Hematopoietic multipotent progenitor cell treated with erythropoietin and hydrocortisone succinate and interleukin-3 and kit ligand, for 8 days (in vitro differentiated cells): ENCODE data around the gene SHC2.
"Not testable (repeated sequence)": the region's sequence is repeated elsewhere in the genome, so short reads cannot be mapped to it uniquely, and the experiment has no call there.

Experiments
- DNase-seq: peaks from one replicate; pipeline ENCODE4 v3.0.0-alpha.2; 2015

The SHC2 gene

DNA sequence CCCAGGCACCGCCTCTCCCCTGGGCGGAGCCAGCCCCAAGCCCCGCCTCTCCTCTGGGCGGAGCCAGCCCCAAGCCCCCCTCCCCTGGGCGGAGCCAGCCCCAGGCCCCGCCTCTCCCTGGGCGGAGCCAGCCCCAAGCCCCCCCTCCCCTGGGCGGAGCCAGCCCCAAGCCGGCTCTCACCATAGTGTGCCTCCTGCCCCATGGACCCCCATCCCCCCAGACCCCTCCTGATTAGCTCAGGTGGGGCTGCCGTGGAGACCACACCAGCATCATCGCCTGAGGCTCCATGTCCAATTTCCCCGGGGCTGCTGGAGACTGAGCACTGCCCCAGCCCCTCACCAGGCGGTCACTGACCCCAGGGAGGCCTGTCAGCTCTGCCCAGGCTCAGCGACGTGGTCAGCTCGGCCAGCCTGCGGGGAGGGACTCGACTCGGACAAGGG is 31.3 kb upstream of the SHC2 start:
- no peak for DNase-seq

DNA sequence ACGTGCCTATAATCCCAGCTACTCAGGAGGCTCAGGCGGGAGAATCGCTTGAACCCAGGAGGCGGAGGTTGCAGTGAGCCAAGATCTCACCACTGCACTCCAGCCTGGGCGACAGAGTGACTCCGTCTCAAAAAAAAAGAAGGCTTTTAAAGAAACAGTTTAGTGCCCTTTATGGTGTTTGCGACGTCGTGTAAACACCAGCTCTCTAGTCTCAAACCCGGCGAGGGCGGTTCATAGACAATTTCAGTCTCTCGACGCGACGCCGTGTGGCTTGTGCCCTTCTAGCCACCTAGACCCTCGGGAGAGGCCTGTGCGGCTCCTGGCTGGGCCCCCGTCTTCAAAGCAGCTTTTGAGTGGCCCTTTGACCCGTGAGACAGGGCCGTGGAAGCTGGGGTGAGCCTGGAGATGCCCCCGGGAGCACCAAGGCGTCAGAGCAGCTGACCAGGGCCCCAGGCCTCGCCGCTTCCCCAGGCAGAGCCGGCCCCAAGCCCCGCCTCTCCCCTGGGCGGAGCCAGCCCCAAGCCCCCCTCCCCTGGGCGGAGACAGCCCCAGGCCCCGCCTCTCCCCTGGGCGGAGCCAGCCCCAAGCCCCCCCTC is 30.4 kb upstream of the SHC2 start:
- DNase-seq: no peak

DNA sequence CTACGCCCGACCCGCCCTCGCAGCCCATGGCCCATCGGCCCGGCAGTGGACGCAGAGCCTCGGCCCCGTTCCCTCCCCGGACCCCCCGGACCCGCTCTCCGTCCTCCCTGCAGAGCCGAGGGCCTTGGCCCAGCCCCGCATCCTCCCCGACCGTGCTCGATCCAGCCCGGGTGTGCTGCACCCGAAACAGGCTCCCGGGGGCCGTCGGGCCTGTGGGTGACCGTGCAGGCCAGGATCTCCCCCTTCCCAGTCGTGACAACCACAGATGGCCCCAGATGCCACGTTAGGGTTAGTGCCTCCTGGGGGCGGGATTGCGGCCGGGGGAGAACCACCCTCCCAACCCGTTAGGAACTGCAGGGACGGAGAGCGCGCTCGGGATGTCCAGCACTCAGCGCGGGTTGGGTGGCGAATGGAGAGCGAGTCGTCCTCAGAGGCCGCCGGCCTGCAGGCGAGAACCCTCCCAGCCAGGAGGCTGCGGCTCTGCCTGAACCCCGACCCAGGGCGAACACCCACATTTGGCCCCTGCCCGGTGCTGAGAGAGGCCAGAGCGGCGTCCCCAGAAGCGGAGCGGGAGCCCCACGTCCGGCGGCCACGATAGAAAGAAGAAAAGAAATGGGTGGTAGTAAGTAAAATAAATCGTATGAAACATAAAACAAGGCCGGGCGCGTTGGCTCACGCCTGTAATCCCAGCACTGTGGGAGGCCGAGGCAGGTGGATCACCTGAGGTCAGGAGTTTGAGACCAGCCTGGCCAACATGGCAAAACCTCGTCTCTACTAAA is 28.8 kb upstream of the SHC2 start:
- peak; percentile 41 for DNase-seq

DNA sequence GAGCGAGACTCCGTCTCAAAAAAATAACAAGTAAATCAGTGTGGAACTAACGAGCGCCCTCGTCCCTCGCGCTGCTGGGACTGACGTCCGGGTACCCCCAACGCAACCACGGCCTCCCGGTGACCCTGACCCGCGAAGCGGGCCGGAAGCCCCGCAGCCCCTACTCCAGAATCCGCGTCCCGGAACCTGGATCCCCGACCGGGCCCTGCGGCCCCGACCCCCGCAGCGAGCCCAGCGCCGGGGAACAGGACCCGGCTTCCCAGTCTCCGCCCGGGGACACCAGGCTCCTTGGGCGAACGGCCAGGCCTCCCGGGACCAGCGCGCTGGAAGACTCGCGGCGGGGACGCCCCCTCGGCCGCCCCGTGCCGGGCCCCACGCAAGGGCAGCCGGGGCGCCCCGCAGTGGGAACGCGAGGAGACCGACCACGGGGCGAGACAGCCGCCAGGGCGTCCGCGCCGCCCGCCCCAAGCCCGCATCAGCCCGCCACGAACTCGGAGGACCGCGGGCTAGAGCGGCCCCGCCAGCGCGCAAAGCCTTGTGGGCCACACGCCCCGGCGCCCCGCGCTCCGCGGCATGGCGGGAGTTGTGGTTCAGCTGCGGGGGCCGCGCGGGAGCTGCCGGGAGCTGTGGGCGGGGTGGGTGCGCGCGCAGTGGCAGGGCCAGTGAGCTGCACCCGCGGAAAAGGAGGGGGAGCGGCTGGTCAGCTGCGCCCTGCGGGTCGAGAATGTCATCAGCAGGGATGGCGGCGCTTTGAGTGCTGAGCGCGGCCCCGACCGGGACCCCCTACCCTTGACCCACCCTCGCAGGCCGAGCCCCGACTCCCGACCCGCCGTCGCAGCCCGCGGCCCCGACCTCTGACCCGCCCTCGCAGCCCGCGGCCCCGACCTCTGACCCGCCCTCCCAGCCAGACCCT is 27.9 kb upstream of the SHC2 start:
- DNase-seq: peak; percentile 91

DNA sequence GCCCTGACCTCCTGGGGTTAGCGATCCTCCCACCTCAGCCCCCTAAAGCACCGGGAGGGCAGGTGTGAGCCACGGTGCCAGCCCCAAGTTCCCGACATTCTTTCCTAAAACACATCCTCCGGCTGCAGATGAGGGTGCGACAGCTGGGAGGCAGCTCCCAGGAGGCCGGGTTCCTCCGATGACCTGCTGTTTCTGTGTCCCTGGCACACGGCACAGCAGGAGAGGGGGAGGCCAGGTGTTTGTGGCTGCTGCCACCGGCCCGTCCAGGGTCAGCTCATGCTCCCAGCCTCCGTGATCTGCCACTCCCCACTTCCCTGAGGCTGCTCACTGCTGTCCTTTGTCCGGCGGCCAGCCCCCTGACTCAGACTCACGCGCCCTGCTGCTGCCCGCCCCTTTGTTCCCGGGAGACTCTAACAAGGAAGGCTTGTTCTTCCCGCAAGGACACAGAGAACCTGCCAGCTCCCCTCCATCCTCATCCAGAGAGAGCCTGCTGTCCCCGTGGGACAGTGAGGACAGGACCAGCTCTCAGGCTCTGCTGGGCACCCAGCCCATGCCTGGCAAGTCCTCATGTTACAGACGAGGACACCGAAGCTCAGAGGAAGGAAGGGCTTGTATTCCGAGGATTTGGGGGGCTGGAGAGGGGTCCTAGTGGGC is 24.9 kb upstream of the SHC2 start:
- DNase-seq: no peak

DNA sequence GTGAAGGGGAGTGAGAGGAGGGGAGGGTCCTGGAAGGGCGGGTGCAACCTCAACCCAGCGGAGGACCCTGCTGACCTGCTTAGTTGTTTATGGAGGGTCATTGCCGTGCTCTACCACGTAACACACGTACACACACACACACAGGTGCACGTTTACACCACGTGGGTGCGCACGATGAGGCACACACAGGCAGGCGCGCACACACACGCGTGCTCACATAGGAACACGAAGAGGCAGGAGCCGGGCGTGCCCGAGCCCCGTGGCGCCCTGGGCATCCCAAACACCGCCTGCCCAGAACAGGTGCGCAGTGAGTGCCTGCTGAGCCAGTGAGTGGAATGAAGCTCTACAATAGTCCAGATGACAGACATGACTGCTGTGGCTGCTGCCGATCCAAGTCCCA is 24.2 kb upstream of the SHC2 start:
- DNase-seq: no peak

DNA sequence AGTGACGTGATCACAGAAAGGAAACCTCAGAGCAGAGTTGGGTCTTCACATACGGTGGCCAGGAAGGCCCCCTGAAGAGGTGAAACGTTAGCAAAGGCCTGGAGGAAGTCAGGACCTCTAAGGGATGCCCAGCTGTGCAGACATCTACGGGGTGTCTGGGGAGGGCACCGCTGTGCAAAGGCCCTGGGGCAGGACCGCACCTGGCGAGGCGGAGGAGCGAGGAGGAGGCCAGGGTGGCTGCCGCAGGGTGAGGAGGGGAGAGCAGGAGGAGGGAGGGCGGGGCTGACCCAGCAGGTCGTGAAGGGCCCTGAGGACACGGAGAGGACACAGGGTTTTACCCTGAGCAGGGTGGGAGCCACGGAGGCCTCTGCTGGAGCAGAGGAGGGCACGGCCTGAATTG is 23.7 kb upstream of the SHC2 start:
- DNase-seq: no peak

DNA sequence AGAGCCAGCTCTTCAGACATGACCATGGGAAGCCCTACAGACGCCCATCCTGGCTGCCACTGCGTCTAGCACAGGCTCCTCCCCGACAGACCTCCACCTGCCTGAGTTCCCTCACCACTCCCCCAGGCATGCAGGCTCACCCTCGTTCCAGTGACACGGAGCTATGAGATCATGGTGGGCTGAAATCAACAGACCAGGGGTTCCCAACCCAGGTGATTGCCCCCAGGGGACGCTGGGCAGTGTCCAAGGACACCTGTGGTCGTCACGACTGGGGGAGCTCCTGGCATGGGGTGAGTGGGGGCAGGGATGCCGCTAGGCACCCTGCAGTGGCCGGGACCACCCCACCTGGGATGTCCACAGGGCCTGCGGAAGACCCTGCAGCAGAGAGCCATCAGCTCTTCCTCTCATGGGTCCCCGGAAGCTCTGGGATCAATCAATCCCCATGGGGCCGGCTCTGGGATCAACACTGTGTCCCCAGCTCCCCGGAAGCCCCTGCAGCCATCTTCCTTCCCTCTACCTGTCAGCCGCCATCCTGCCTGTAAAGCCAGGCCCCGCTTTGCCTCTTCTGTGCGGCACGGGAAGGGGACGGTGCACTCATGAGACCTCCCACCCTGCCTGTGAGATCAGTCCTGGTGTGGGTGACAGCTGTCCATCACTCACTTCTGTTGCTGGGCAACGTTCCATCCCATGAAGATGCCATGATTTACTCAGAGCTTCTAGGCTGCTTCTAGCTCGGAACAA is 22.7 kb upstream of the SHC2 start:
- no peak for DNase-seq

DNA sequence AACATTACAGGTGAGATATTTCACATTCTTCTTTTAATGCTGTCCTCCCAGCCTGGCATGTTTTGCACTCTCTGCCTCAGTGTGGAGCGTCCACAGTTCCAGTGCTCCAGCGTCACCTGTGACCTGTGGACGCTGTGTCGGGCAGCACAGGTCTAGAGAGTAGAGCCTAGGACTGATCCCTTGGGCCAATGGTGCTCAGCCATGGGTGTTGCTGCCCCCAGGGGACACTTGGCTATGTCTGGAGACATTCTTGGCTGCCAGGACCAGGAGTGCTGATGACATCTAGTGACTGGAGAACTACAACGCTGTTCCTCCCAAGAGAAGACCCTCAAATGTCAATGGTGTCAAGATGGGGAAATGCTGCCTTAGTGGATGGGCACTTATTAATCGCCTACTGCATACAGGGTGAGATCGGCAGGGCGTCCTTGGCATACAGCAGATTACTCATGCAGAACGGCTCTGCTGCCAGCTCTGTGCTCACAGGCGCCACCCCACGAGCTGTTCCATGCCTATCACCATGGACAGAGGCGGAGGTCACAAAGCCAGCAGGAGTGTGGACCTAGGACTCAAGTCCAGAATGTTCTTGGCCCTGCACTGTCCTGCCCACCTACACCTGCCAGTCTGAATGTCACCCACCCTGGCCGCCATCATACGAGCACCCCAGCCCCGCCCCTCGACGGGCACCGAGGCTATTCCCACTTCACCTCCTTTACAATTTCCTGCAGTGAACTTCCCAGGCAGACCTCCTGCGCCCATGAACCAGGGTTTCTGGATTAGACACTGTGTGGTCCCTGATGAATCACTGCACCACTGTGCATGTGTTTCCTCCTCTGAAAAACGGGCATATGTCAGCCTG is 21.6 kb upstream of the SHC2 start:
- no peak for DNase-seq

DNA sequence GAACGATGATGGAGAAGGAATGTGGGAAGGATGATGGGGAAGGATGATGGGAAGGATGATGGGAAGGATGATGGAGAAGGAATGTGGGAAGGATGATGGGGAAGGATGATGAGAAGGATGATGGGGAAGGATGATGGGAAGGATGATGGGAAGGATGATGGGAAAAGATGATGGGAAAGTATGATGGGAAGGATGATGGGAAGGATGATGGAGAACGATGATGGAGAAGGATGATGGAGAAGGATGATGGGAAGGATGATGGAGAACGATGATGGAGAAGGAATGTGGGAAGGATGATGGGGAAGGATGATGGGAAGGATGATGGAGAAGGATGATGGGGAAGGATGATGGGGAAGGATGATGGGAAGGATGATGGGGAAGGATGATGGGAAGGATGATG is 20.3 kb upstream of the SHC2 start:
- DNase-seq: not testable (repeated sequence)

DNA sequence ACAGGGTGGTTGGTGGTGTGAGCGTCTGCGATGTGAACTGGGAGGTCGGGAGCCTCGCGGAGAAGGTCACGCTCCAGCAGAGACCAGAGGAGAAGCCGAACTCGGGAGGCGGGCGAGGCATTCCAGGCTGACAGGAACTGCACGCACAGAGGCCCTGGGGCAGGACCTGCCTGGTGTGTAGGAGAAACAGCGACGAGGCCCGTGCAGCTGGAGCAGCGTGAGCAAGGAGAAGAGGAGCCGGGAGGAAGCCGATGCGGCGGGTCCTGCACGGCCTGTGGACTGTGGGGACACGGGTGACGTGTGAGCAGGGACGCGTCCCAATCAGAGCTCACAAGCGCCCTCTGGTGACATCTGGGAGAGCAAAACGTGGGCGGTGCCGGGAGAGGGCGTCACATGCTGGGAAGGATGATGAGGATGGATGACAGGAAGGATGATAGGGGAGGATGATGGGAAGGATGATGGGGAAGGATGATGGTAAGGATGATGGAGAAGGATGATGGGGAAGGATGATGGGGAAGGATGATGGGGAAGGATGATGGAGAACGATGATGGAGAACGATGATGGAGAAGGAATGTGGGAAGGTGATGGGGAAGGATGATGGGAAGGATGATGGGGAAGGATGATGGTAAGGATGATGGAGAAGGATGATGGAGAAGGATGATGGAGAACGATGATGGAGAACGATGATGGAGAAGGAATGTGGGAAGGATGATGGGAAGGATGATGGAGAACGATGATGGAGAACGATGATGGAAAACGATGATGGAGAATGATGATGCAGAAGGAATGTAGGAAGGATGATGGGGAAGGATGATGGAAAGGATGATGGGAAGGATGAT is 19.4 kb upstream of the SHC2 start:
- DNase-seq: peak; percentile 62

DNA sequence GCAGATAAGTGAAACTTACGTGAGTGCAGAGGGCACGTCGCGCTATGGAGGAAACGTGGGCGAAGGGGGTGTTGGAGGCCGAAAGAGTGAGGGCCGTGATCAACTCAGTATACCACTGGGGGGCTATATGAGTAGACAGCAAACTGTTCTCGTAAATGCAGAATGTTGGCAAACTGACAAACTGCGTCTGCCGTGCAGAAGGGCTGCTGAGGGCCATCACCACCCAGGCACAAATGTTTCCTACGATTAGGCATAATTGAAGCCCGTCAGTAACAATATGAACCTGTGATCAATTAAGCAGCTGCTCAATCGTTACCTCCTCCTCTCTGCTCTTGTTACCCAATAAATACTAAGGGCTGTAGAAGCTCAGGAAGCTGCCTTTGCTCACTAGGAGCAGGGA is 18.1 kb upstream of the SHC2 start:
- no peak for DNase-seq

DNA sequence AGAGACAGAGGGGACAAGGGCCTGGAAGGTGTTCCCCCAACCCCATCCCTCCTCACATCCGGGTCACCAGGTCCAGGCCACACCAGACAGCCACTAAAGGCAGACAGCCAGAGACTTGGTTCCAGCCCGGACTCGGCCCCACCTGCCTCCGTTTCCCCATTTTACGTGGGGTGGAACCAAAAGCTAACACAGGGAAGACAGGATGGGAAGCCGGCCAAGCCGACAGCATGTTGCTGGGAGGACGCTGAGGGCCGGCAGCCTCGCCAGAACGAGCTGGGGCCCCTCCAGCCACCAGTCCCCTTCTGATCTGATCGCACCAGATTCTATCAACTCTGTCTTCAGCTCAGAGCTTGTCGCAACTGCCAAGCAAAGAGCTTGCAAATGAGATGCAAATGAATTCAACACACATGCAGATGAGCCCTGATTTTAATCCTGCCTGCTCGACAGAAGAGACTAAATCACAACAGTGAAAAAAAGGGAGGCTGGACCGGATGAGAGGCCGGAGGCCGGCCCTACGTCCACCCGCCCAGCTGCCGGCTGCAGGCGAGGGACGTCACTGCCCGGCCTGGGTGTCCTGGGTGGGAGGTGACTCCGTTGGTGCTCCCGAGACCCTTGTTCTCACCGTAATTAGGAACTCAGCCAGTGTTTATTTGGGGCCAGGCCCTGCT is 17.5 kb upstream of the SHC2 start:
- no peak for DNase-seq

DNA sequence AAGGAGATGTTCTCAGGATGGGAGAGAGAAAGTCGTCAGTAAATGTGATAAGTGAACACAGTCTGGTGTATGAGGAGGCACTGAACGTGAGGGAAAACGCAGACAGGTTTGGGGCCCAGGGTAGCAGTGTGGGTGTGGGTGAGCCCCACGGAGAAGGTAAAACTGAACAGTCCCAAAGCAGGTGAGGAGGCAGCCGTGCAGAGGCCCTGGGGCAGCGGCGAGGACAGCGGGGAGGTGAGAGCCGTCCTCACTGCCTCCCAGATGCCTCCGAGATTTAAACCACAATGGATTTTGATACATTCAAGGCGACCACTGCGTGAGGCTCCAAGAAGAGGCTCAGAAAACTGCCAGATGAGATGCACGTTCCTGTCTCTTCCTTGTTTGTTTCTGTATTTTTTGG is 14.5 kb upstream of the SHC2 start:
- no peak for DNase-seq

DNA sequence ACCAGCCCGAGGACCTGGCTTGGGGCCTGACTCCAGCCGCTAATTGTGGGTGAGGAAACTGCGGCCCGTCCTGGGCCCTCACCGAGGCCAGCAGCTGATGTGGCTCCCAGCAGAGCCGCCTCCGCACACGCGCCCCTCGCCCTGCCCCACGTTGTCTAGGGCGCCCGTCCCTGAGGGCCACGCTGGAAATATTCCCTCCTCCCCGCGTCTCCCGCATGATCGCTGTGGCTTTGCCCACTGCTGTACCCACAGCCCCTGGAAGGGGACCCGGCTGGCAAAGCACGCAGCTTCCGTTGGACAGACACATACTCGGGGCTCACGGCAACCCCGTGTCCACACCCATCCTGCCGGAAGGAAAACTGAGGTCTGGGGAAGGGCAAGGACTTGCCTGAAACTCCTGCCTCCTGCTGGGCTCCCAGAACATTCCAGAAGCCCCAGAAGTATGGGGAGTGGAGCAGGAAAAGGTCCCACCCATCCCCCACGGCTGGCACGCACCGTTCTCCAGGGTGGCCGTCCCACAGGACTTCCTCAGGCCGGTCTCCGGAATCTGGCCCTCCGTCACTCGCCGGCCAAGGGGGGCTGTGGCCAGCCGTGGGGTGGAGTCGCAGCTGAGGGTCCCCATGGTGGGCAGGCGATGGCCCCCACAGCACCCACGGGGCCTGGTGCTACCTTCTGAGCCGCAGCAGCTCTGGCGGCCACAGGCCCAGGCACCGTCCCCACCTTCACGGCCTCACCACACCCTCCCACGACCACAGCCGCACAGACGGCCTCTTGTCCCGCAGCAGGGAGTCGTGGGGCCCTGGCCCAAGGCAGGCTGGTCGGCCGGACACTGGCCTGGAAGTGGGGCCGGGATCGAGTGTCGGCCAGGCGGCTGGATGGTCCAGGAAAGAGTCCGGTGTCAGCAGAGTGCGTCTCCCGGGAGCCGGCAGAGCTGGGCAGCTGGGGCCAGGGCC is 13.6 kb upstream of the SHC2 start:
- no peak for DNase-seq

DNA sequence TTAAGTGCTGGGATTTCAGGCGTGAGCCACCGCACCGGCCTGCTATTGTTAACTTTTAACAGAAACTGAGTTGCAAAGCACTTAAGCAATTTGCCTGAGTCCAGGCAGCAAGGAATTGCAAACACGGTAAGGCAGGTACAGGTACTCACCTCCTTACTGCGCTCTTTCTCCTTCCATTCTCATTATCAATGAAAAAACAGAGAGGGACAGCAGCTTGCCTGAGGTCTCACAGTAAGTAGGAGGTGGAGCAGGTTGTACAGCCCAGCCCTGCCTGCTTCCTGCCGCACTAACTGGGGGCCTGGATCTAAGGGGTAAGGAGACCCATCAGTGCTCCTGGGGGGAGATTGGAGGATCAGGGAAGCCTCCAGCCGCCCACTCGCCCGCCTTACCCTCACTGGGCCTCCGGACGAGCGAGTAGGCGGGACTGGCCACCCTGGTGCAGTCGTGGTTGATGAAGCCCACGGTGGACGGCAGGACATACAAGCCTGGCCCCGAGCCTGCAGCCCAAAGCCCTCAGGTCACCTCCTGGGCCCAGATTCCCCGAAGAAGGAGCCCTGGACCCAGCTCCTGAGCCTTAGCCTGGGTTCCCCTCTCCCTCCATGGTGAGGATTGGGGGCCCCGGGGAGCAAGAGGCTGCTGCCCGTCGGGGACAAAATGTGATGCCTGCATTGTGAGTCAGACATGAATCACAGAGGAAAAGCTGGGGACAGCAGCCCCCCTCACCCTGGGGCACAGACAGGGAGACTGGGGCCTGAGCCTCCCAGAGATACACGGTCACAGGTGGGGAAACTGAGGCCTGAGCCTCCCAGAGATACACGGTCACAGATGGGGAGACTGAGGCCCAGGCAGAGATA is 11.4 kb upstream of the SHC2 start:
- DNase-seq: no peak

DNA sequence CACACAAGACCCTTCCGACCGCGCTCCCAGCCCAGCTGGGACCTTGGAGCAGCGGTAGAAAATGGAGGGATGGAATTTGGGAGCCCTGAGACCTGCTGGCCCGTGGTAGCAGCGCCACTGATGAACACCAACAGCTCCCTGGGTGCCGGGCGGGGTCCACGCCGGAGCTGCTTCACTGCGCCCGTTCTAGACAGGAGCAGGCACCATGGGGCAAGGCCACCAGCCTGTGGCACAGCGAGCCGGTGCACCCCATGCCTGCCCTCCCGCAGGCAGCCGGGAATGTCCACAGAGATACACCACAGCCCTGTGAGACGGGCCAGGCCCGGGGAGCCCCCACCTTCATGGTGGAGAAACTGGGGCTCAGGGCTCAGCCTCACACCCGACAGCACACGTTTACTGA is 9.9 kb upstream of the SHC2 start:
- no peak for DNase-seq

DNA sequence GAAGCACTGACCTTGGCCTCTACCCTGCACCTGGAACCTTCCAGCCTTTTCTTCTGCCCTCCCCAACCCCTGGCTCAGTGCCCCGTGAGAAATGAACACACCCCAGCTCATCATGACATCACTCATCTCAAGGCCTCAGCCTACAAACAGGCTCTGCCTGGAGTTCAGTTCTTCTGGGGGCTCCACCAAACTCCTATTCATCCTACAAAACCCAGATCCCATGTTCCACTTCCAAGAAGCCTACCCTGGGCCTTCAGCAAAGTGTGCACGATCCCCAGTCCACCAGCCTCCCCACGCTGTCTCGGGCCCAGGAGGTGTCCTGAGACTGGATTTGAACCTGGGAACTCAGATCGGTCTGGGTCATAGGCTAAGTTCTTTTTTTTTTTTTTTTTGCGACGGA is 9.0 kb upstream of the SHC2 start:
- DNase-seq: no peak
